Duodenal mucosa (tissue), 2 donors: ENCODE results near the gene MED28.

Source experiments
- H3K27ac ChIP-seq: one replicate; pipeline ENCODE4 v1.7.0; 2013; ENCODE audit warnings: low read depth, low read length
- H3K27me3 ChIP-seq, 2 donors: one replicate each; pipeline ENCODE4 v1.7.0; 2013; ENCODE audit warnings: low read length in 2 of 2, control low read depth in 1 of 2; ENCODE audit not compliant: insufficient read depth in 2 of 2, control insufficient read depth in 1 of 2
- H3K36me3 ChIP-seq, 2 donors: one replicate each; pipeline ENCODE4 v1.7.0; 2013; ENCODE audit warnings: low read length in 2 of 2, control low read depth in 1 of 2; ENCODE audit not compliant: insufficient read depth in 2 of 2, control insufficient read depth in 1 of 2
- H3K4me1 ChIP-seq, 2 donors: one replicate each; pipeline ENCODE4 v1.7.0; 2013; ENCODE audit warnings: low read length in 2 of 2, control low read depth in 1 of 2; ENCODE audit not compliant: insufficient read depth in 2 of 2, control insufficient read depth in 1 of 2
- H3K4me3 ChIP-seq, 2 donors: one replicate each; pipeline ENCODE4 v1.7.0; 2013; ENCODE audit warnings: low read length in 2 of 2, low read depth in 1 of 2
- H3K9ac ChIP-seq, 2 donors: one replicate each; pipeline ENCODE4 v1.7.0; 2013; ENCODE audit warnings: low read length in 2 of 2, low read depth in 1 of 2
- H3K9me3 ChIP-seq, 2 donors: one replicate each; pipeline ENCODE4 v1.7.0; 2013; ENCODE audit warnings: low read length in 2 of 2, control low read depth in 1 of 2; ENCODE audit not compliant: control insufficient read depth in 1 of 2

Gene MED28

GRCh38 chr4:17664755-17665154 lies 50.3 kb downstream of the MED28 start:
- no peaks in the 10 kb centered on the region for H3K27me3 ChIP-seq
- no peak overlapping the region for H3K4me3 ChIP-seq
- H3K9me3 ChIP-seq = no peaks in the 10 kb centered on the region
- no peaks in the 10 kb centered on the region for H3K36me3 ChIP-seq
- H3K9ac ChIP-seq = no peak overlapping the region
- no peaks in the 10 kb centered on the region for H3K4me1 ChIP-seq
- H3K27ac ChIP-seq = no peak overlapping the region

DNA sequence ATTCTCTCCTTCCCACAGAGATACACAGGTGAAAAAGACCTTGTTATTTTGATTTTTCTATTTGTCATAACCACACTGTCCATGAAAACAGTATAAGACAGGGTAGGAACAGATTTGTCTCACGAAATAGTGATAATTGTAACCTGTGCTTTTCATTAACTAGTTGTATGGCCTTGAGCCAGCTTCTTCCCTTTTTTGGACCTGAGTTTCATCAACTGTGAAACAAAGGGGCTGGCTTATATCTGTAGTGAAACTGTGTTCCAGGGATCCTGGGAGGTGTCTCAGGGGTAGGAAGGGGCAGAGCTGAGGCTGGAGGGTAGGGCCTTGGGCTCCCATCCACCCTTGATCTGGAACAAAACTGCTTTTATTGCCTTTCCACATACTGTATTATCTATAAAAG lies 50.9 kb downstream of the MED28 start:
- Histone ChIP-seq H3K9ac (no peak overlapping the region), H3K27me3 (no peaks in the 10 kb centered on the region), H3K36me3 (no peaks in the 10 kb centered on the region), H3K4me1 (no peaks in the 10 kb centered on the region), H3K9me3 (no peaks in the 10 kb centered on the region), H3K4me3 (no peak overlapping the region), H3K27ac (no peak overlapping the region)

DNA sequence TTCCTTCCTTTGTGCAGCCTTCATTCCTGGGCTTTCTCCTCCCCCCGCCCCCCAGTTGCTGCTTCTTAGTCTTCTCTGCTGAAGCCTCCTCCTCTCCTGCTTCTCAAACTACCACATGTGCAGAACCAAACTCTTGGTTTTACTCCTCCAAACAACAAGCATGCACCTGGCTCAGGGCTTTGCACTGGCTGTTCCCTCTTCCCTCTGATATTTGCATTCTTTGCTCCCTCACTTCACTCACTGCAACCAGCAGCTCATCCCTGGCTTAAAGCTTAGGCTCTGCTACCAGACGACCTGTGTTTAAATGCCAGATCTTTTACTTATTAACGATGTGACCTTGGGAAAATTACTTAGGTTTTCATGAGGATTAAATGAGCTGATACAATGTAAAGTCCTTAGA lies 51.4 kb downstream of the MED28 start:
- no peaks in the 10 kb centered on the region for H3K27me3 ChIP-seq
- no peak overlapping the region for H3K9ac ChIP-seq
- H3K4me1 ChIP-seq = no peaks in the 10 kb centered on the region

GRCh38 chr4:17667253-17667652 lies 52.8 kb downstream of the MED28 start:
- no peak overlapping the region for H3K9ac ChIP-seq
- no peaks in the 10 kb centered on the region for H3K4me1 ChIP-seq
- H3K9me3 ChIP-seq = no peaks in the 10 kb centered on the region
- H3K4me3 ChIP-seq = no peak overlapping the region
- H3K27me3 ChIP-seq = no peaks in the 10 kb centered on the region
- H3K36me3 ChIP-seq = no peaks in the 10 kb centered on the region
- H3K27ac ChIP-seq = no peak overlapping the region

More for the DNA sequence above, 51.4 kb downstream of the MED28 start:
- Histone ChIP-seq H3K9me3 (no peaks in the 10 kb centered on the region), H3K27ac (no peak overlapping the region), H3K36me3 (no peaks in the 10 kb centered on the region), H3K4me3 (no peak overlapping the region)

DNA sequence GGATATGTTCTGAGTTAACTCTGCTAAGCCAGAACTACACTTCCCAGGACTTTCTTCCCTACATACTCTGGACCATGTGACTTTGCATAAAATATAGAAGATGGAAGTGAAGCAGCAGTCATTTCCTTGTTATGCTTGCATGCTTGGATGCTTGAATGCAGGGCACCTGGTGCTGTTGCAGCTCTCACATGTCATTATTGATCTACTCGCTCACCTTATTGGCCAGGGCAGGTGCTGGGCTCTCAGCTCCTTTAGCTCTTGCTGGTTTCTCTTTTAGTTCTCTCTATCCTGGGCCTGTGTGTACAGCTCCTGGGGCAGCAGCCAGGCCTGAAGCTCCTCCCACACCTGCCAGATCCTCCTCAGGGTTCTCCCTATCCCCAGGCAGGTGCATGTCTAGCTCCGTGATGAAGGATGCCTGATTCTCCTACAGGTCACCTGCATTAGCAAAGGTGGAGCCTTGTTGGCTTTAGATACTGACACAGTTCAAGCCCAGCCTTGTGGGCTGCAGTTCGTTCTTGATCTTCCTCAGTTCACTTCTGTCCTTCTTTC lies 53.3 kb downstream of the MED28 start:
- Histone ChIP-seq H3K27ac (no peak overlapping the region), H3K9me3 (no peaks in the 10 kb centered on the region), H3K4me3 (no peak overlapping the region), H3K27me3 (no peaks in the 10 kb centered on the region), H3K36me3 (no peaks in the 10 kb centered on the region), H3K4me1 (no peaks in the 10 kb centered on the region), H3K9ac (no peak overlapping the region)

GRCh38 chr4:17670423-17670822 lies 56.0 kb downstream of the MED28 start:
- Histone ChIP-seq H3K9ac (no peak overlapping the region), H3K36me3 (no peaks in the 10 kb centered on the region), H3K4me3 (no peak overlapping the region), H3K4me1 (no peaks in the 10 kb centered on the region), H3K27me3 (no peaks in the 10 kb centered on the region), H3K27ac (no peak overlapping the region), H3K9me3 (no peaks in the 10 kb centered on the region)

- H3K9me3 ChIP-seq = no peaks in the 10 kb centered on the region
- no peaks in the 10 kb centered on the region for H3K36me3 ChIP-seq
- H3K27me3 ChIP-seq = no peaks in the 10 kb centered on the region
- H3K9ac ChIP-seq = no peak overlapping the region
- H3K4me1 ChIP-seq = no peaks in the 10 kb centered on the region
- H3K4me3 ChIP-seq = no peak overlapping the region
- H3K27ac ChIP-seq = no peak overlapping the region
Measured at GRCh38 chr4:17680559-17681280, 66.3 kb downstream of the MED28 start.

DNA sequence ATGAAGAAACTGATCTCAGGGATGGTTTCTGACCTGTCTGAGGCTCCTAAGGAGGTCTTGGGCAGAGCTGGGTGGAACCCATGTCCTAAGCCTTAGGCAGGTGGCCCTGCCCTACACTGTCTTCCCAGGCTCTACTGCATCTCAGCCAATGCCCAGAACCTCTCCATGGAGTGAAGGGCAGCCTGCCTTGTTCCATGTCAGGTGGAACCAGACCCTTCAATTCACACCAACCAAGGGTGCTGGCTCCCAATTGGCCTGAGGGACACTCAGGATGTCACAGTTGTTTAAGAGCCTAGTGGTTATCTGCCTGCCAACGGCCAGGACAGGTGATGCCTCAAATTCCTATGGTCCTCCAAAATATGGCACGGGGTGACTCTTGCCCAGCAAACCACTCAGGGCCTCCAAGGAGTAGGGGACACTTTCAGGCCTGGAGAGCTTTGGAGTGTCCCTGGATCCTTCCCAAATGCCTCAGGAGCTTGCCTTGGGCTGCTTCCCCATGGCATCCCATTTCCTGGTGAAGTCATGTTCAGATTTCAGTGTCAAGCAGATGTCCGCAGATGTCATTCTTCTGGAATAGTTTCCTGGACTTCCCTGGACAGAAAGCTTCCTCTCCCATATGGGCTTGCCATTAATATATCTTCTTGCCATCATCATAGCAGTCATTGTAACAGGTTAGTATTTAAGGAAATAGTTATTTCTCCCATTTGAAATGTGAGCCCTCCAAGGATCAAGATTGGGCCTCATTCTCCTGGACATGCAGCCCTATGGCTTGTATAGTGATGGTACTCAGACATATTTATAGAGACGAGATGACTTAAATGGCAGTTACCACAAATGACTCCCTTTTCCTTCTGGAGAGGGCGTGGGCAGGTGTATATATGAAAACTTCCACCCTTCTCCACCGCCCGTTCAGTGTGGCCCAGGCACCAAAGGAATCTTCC lies 67.1 kb downstream of the MED28 start:
- Histone ChIP-seq H3K36me3 (no peaks in the 10 kb centered on the region), H3K4me1 (no peaks in the 10 kb centered on the region), H3K4me3 (no peak overlapping the region), H3K9ac (no peak overlapping the region), H3K27ac (no peak overlapping the region), H3K27me3 (no peaks in the 10 kb centered on the region), H3K9me3 (no peaks in the 10 kb centered on the region)

GRCh38 chr4:17682222-17682566 lies 67.8 kb downstream of the MED28 start:
- Histone ChIP-seq H3K27ac (no peak overlapping the region), H3K9me3 (no peaks in the 10 kb centered on the region), H3K36me3 (no peaks in the 10 kb centered on the region), H3K4me3 (no peak overlapping the region), H3K9ac (no peak overlapping the region), H3K27me3 (no peaks in the 10 kb centered on the region), H3K4me1 (no peaks in the 10 kb centered on the region)
